Epithelial cell of proximal tubule (primary cell): ENCODE results near the gene ANKRD11. TPM values are rescaled to one million over a fixed set of nuclear protein-coding genes. Genes with fewer than 3 reads are reported as not detected.
"Not testable (repeated sequence)": the region's sequence is repeated elsewhere in the genome, so short reads cannot be mapped to it uniquely, and the experiment has no call there.

Source experiments
- DNase-seq: peaks from one replicate; pipeline ENCODE4 v3.0.0-alpha.2; 2011; ENCODE audit warnings: low read depth
- H3K4me3 ChIP-seq: 2 replicates; pipeline ENCODE4 v1.5.1; 2011; ENCODE audit warnings: low read depth, mild to moderate bottlenecking, low read length
- total RNA-seq: library from RNA; depleted of rRNA; stranded (reverse); fragments of >200 nt; gene quantifications from 2 replicates; pipeline ENCODE4 v1.2.3, GENCODE V29; 2015
- TF ChIP-seq, protein P1 (sequence below): conservative IDR thresholded peaks from 2 replicates; pipeline ENCODE4 v1.5.1; 2012; ENCODE audit warnings: low read depth, mild to moderate bottlenecking, low read length

The ANKRD11 gene
- total RNA-seq, 1 donor from 2014 or later, result 44.3 TPM

DNA sequence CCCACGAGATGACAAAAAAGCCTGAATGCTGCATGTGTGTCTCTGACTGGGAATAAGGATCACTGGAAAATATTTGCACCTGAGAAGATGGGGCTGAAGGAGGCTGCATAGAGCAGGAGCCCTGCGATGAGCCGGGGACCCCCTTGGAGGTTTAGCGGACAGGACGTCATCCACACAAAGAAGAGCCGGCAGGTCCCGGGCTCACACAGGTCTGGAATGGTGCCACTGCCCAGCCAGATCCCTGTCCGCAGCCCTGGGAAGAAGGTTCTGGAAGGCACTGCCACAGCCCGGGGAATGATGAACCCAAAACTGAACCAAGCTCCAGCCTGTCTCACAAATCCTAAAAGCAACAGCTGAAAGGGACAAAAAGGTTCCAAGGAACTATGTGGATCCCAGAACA is 101.8 kb downstream of the ANKRD11 start:
- DNase-seq, result no peak
- H3K4me3 ChIP-seq, result no peak overlapping the region
- TF ChIP-seq, protein P1, sequence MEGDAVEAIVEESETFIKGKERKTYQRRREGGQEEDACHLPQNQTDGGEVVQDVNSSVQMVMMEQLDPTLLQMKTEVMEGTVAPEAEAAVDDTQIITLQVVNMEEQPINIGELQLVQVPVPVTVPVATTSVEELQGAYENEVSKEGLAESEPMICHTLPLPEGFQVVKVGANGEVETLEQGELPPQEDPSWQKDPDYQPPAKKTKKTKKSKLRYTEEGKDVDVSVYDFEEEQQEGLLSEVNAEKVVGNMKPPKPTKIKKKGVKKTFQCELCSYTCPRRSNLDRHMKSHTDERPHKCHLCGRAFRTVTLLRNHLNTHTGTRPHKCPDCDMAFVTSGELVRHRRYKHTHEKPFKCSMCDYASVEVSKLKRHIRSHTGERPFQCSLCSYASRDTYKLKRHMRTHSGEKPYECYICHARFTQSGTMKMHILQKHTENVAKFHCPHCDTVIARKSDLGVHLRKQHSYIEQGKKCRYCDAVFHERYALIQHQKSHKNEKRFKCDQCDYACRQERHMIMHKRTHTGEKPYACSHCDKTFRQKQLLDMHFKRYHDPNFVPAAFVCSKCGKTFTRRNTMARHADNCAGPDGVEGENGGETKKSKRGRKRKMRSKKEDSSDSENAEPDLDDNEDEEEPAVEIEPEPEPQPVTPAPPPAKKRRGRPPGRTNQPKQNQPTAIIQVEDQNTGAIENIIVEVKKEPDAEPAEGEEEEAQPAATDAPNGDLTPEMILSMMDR, result no peak

DNA sequence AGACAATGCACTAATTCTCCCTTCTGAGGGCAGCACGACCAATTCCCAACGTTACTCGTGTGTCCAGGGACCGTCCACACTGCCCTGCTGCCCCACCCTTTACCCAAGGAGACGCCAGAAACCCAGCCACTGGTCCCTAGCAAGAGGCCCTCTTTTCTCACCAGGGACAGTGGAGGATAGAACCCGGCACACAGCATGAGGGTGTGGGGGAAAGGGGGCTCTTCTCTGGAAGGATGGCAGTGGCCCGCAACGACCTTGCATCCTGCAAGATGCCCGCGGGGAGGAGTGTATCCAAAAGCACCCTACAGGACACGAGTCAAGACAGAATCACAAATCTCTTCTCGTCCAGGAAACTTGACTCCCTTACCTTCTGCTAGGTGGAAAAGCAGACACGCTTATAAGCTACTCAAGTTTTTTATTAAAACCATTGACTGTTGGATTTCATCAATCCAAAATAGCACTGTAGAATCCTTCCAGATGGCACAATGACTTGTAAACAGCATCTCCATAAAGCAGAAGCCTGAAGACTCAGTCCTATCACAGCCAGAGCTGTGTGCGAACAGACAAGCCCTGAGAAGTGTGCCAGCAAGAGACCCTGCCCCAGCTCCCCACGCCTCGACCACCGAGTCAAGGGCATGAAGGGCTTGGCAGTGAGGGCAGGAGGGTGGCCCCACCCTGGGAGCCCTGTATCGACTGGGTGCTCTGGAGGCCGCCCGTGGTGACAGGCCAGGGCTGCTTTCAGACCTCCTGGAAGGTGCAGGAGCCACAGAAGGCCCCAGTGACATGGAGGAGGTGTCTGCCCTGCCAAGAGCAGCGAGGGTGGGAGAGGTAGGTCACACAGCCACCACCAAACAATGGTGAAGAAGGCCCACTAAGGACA is 103.8 kb downstream of the ANKRD11 start:
- TF ChIP-seq, protein P1, result no peak
- DNase-seq, result no peak
- no peak overlapping the region for H3K4me3 ChIP-seq

GRCh38 chr16:89385712-89386111 is 104.6 kb downstream of the ANKRD11 start:
- no peak for DNase-seq
- no peak overlapping the region for H3K4me3 ChIP-seq
- TF ChIP-seq, protein P1, result no peak

DNA sequence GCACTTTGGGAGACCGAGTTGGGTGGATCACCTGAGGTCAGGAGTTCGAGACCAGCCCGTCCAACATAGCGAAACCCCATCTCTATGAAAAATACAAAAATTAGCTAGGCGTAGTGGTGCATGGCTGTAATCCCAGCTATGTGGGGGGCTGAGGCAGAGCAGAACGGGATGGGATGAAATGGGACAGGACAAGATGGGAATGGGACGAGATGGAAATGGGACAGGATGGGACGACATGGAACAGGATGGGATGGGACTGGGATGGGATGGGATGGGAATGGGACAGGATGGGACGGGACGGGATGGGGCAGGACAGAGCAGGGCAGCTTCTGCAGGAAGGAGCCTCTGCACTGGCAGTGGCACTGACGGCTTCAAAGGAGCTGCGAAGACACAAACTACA is 106.1 kb downstream of the ANKRD11 start:
- no peak for DNase-seq
- H3K4me3 ChIP-seq, result no peak overlapping the region
- TF ChIP-seq, protein P1, result no peak

- H3K4me3 ChIP-seq, result no peak overlapping the region
- TF ChIP-seq, protein P1, result no peak
- no peak for DNase-seq
These were observed 107.0 kb downstream of the ANKRD11 start for GRCh38 chr16:89383095-89384003.

DNA sequence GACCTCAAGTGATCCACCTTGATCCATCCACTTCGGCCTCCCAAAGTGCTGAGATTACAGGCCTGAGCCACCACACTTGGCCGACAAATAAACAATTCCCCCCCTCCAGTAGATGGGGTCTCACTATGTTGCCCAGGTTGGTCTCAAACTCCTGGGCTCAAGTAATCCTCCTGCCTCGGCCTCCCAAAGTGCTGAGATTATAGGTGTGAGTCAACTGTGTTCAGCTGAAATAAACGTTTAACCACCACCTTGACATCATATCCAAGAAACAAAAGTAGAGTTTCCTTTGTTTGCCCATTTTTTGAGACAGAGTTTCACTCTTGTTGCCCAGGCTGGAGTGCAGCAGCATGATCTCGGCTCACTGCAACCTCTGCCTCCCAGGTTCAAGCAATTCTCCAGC is 107.8 kb downstream of the ANKRD11 start:
- H3K4me3 ChIP-seq, DNase-seq: not testable (repeated sequence)

DNA sequence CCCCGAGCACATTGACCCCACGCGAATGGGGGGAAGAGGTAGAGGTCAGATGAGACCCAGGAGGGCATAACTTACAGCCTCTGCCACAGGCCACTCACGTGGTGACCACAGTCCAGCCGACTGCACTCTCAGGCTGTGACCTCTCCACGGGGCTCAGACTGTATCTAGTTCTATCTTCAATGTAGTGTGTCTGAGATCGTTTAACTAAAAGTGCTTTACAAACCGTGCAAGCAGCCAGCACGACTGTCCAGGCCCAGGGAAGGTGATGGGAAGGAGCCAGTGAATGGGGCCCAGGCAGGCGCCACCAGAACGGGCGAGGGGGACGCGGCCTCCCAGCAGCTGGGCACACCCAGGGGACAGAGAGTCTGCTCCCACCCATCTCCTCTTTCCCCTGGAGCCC is 108.6 kb downstream of the ANKRD11 start:
- TF ChIP-seq, protein P1, result no peak
- no peak for DNase-seq
- H3K4me3 ChIP-seq, result no peak overlapping the region
